Right renal pelvis (tissue), 4 donors: Measurements from ENCODE around the gene CWC27. TPM values are rescaled to one million over a fixed set of nuclear protein-coding genes. Genes with fewer than 3 reads are reported as not detected.

Experiments used
- DNase-seq, 4 donors: peaks; one replicate each; pipeline ENCODE4 v3.0.0-alpha.2; 2013; ENCODE audit warnings: low read depth in 4 of 4, low spot score in 3 of 4, missing footprints in 1 of 4
- polyA plus RNA-seq, 4 donors: library from polyadenylated mRNA; unstranded; fragments of 120-200 nt; gene quantifications; one replicate each; pipeline ENCODE4 v1.2.1, GENCODE V29; 2013; ENCODE audit not compliant: insufficient read length in 4 of 4

CWC27 gene
- polyA plus RNA-seq, 4 donors = 35.9 to 44.0 (median 42.8) TPM

- DNase-seq = no peak
Observed at GRCh38 chr5:65061250-65061973, 292.7 kb downstream of the CWC27 start.

- no peak for DNase-seq
Observed at GRCh38 chr5:65061974-65062353, 293.2 kb downstream of the CWC27 start.

- DNase-seq = no peak
Observed at GRCh38 chr5:65062469-65063083, 293.8 kb downstream of the CWC27 start.

- DNase-seq = no peak
Observed at GRCh38 chr5:65065001-65065511, 296.3 kb downstream of the CWC27 start.

GRCh38 chr5:65066387-65067146, 297.8 kb downstream of the CWC27 start:
- DNase-seq = no peak

- no peak for DNase-seq
Observed at GRCh38 chr5:65067147-65067506, 298.4 kb downstream of the CWC27 start.

Other genes with a start within 250 kb of the CWC27 start
- under 1 TPM in 1 of 4 donors, not detected in 3; 0.14 TPM for gene SHISAL2B, start 78.4 kb upstream of the CWC27 start, polyA plus RNA-seq
- gene SREK1IP1, start 239 bp upstream of the CWC27 start, polyA plus RNA-seq = 10 to 100 TPM; 18.4 to 25.2 (median 22.8) TPM